ENCODE results near the gene GPR35.

Gene GPR35

DNA sequence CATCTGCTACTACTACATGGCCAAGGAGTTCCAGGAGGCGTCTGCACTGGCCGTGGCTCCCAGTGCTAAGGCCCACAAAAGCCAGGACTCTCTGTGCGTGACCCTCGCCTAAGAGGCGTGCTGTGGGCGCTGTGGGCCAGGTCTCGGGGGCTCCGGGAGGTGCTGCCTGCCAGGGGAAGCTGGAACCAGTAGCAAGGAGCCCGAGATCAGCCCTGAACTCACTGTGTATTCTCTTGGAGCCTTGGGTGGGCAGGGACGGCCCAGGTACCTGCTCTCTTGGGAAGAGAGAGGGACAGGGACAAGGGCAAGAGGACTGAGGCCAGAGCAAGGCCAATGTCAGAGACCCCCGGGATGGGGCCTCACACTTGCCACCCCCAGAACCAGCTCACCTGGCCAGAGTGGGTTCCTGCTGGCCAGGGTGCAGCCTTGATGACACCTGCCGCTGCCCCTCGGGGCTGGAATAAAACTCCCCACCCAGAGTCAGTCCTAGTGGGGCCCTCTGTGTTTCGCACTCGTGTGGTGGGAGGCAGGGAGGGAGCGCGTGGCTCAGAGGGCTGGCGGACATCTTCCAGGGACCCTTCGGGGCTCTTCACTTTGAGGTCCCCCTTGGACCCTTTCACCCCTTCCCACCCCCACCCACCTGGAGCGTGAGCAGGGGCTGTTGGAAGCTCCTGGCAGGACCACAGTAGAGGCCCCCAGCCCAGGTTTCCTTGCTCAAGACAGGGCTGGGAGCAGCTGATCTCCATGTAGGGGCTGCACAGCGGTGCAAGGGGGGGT lies 5.7 kb downstream of the GPR35 start:
- TF ChIP-seq, protein P1, sequence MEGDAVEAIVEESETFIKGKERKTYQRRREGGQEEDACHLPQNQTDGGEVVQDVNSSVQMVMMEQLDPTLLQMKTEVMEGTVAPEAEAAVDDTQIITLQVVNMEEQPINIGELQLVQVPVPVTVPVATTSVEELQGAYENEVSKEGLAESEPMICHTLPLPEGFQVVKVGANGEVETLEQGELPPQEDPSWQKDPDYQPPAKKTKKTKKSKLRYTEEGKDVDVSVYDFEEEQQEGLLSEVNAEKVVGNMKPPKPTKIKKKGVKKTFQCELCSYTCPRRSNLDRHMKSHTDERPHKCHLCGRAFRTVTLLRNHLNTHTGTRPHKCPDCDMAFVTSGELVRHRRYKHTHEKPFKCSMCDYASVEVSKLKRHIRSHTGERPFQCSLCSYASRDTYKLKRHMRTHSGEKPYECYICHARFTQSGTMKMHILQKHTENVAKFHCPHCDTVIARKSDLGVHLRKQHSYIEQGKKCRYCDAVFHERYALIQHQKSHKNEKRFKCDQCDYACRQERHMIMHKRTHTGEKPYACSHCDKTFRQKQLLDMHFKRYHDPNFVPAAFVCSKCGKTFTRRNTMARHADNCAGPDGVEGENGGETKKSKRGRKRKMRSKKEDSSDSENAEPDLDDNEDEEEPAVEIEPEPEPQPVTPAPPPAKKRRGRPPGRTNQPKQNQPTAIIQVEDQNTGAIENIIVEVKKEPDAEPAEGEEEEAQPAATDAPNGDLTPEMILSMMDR (conservative IDR thresholded peaks at IDR 0.05; ENCODE audit: low read depth), result no peak
- POLR2A ChIA-PET (ENCODE audit: low non-redundant PET), result no interaction called here
- no peak for DNase-seq (ENCODE audit: low spot score)
- CTCF ChIA-PET, result interaction anchor here (0.6 kb wide), 1 partner anchor 117 kb away, joined by 3 read pairs; no protein-coding TSS in a partner anchor
- no peak overlapping the region for H3K27ac ChIP-seq

DNA sequence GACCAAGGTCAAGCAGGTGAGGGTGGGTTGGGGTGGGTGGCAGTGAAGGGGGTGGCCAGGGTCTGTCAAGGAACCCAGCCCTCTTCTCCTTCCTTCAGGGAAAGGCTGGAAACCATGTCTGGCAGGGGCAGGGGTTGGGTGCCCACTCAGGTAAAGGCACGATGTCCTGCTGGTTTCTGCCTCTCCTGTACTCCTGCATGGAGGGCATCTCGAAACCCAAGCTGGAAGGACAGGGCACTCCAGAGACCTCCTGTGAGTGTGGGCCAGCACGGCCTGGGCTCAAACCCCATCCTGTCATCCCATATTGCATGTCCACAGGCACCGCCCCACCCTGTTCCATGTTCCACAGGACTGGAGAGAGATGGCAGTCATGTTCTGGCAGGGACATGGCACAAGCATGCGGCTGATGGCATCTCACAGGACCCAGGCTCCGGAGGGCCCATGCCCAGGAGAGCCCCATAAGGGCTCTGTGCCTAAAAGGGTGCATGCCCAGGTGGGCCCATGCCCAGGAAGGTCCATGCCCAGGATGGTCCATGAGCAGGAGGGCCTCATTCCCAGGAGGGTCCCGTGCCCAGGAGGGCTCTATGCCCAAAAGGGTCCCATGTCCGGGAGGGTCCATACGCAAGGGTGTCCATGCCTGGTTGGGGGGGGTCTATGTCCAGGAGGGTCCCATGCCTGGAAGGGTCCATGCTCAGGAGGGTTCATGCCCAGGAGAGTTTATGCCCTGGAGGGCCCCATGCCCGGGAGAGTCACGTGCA lies 6.4 kb downstream of the GPR35 start:
- CTCF ChIA-PET, result no interaction called here
- TF ChIP-seq, protein P1 (conservative IDR thresholded peaks at IDR 0.05; ENCODE audit: low read depth), result no peak
- H3K27ac ChIP-seq, result no peak overlapping the region
- POLR2A ChIA-PET (ENCODE audit: low non-redundant PET), result no interaction called here
- DNase-seq (ENCODE audit: low spot score), result no peak

- DNase-seq (ENCODE audit: low spot score), result no peak
- no peak overlapping the region for H3K27ac ChIP-seq
- ChIA-PET CTCF (no interaction called here), POLR2A (ENCODE audit: low non-redundant PET) (no interaction called here)
- TF ChIP-seq, protein P1 (conservative IDR thresholded peaks at IDR 0.05; ENCODE audit: low read depth), result no peak
Measured at GRCh38 chr2:240632306-240632721, 7.0 kb downstream of the GPR35 start.

DNA sequence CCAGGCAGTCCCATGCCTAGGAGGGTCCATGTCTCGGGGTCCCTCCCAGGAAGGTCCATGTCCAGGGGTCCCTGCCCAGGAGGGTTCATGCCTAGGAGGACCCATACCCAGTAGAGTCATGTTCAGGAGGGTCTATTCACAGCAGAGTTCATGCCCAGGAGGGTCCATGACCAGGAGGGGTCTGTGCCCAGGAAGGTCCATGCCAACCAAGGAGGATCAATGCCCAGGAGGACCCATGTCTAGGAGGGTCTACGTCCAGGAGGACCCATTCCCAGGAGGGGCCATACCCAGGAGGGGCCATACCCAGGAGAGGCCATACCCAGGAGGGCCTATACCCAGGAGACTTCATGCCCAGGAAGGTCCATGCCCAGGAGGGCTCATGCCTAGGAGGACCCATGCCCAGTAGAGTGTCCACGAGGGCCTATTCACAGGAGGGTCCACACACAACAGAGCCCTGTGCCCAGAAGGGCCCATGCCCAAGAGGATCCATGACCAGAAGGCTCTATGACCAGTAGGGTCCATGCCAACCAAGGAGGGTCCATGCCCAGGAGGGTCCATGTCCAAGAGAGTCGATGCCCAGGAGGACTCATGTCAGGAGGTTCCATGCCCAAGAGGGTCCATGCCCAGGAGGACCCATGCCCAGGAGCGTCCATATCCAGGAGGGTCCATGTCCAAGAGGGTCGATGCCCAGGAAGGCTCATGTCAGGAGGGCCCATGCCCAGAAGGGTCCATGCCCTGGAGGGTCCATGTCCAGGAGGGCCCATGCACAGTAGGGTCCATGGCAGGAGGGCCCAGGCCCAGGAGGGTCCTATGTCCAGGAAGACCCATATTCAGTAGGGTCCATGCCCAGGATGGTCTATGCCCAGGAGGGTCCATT lies 10.1 kb downstream of the GPR35 start:
- TF ChIP-seq, protein P1 (conservative IDR thresholded peaks at IDR 0.05; ENCODE audit: low read depth), result no peak
- ChIA-PET CTCF (no interaction called here), POLR2A (ENCODE audit: low non-redundant PET) (no interaction called here)
- DNase-seq (ENCODE audit: low spot score), result no peak
- no peak overlapping the region for H3K27ac ChIP-seq

GRCh38 chr2:240635998-240636547 lies 10.8 kb downstream of the GPR35 start:
- CTCF ChIA-PET, result no interaction called here
- POLR2A ChIA-PET (ENCODE audit: low non-redundant PET), result no interaction called here
- TF ChIP-seq, protein P1 (conservative IDR thresholded peaks at IDR 0.05; ENCODE audit: low read depth), result no peak
- H3K27ac ChIP-seq, result no peak overlapping the region
- DNase-seq (ENCODE audit: low spot score), result no peak

DNA sequence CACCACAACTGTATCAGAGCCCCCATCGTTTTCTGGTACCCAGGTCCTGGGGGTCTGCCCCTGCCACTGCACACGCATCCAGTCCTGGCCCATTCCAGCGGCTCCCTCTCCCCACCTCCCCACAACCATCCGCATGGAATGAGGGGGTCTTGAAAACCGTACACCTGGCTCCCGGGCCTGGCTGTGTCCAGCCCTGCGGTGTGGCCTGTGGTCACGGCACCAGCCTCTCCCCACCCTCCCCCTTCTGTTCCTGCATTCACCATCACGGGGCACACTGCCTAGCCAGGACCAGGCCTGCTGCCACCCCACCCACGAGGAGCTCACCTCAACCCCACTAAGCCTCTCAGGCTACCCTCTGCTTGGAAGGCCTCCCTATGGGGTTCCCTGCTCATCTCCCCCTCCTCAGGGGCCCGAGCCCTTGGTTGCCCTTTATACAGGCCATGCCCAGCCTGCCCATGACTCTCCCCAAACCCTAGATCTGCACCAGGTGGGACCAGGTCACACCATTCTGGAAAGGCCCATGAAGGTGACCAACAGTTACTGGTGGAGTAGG lies 11.4 kb downstream of the GPR35 start:
- TF ChIP-seq, protein P1 (conservative IDR thresholded peaks at IDR 0.05; ENCODE audit: low read depth), result no peak
- DNase-seq (ENCODE audit: low spot score), result no peak
- CTCF ChIA-PET, result no interaction called here
- no peak overlapping the region for H3K27ac ChIP-seq
- POLR2A ChIA-PET (ENCODE audit: low non-redundant PET), result no interaction called here
